Posterior cingulate gyrus (tissue), 11 donors: ENCODE measurements around the gene AKIRIN1.
"Not testable (repeated sequence)": the region's sequence is repeated elsewhere in the genome, so short reads cannot be mapped to it uniquely, and the experiment has no call there.

Experiments used
- DNase-seq, 10 donors: peaks; one replicate each; pipeline versions ENCODE4 v3.0.0 to v3.0.0-alpha.2; 2020 to 2021; ENCODE audit warnings: mixed read lengths in 3 of 10
- intact Hi-C: fragments of 100-400 bp; cut with DNase I; formaldehyde crosslinking; loops from one replicate; pipeline ENCODE4 v1.15.1; 2023

AKIRIN1 gene

DNA sequence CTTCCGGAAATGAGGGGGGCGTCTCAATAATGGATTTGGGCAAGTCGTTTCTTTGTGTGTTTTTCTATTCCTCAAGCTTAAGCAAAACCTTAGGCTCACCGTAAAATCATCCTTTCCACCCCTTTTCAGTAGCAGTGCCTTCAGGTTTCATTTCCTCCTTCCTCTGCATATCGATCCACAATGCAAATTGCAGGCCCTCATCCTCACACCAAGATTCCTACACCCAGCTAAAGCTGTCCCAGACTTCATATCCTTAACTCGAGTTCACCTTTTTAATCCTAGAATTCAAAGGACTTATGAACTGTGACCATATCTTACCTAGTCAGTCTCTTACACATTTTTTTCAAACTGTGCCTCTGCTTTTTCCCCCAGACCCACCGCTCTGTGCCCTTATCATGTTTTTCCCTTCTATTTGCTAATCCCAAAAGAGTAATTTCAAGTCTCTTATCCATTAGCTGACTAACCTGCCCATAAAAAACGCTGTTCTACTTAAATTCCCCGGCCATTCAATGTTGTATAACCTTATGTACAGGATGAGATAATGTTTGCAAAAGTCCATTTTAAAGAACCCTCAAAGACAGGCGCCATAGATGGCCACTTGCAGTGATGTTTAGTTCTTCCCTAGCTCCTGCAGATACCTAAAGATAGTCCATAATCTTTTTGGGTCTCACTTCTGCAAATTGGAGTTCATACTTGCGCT is 1.5 kb downstream of the AKIRIN1 start:
- no peak for DNase-seq
- intact Hi-C loops = loop anchor here (2.0 to 5.0 kb wide), 3 partner anchors 30 to 120 kb away; partner anchors contain the start of gene MYCBP

- no peak for DNase-seq
- intact Hi-C loops = loop anchor here (5.0 kb wide), 2 partner anchors 77 to 122 kb away; partner anchors contain the start of gene MYCBP
Measured at GRCh38 chr1:38994196-38994595, 3.1 kb downstream of the AKIRIN1 start.

- no peak for DNase-seq
- intact Hi-C loops = no loop called here
Measured at GRCh38 chr1:38997034-38997900, 6.2 kb downstream of the AKIRIN1 start.

DNA sequence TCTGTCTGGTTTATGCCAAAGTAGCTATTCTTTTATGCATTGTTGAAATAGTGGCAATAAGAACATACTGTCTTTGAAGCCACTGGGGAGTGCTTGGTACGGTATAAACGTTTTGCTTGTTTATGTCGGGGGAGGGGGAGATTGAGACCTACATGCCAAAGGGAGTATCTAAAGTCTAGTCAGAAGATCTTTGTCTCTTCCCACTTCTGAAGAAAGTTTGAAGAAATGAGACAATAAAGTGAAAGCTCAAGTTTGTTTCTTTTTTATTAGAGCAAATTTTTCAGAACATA is 6.8 kb downstream of the AKIRIN1 start:
- intact Hi-C loops = no loop called here
- DNase-seq = no peak

DNA sequence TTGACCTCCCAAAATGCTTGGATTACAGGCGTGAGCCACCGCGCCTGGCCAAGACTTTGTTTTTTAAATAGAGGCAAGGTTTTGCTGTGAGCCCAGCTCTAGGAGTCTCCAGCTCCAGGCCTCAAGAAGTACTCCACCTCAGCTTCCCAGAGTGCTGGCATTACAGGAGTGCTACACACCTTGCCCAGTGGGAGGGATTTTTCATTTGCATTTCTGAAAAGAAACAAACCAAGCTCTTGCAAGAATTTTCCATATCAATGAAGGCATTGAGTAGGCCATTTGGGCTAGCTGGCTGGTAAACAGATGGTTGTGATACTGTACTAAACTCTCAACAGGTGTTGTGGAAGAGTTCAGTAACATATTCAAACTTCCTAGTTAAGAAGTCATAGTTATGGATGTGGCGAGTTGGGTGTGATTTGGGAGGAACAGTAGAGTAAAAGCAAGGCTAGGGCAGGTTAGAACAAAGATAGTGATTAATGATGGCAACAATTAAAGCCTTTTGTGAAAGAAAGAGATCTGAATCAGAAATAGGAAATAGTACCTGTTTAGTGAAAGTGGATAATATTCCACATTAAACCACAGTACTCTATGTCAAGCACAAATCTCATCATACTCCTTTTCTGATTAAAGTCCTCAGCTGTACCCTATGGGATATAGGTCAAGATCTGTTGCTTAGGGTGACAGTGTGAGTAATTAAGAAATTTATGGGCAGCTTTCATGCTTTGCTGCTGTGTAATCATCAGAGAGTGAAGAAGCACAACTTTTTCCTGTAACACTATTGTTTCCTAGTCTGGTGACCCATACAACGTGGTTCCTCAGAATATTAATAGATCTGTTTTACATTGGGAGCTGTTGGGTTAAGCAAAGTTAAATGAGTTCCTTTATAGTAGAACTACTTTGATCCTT is 10.7 kb downstream of the AKIRIN1 start:
- no peak for DNase-seq
- intact Hi-C loops = no loop called here

- no peak for DNase-seq
- intact Hi-C loops = no loop called here
Measured at GRCh38 chr1:39003281-39003680, 12.2 kb downstream of the AKIRIN1 start.

DNA sequence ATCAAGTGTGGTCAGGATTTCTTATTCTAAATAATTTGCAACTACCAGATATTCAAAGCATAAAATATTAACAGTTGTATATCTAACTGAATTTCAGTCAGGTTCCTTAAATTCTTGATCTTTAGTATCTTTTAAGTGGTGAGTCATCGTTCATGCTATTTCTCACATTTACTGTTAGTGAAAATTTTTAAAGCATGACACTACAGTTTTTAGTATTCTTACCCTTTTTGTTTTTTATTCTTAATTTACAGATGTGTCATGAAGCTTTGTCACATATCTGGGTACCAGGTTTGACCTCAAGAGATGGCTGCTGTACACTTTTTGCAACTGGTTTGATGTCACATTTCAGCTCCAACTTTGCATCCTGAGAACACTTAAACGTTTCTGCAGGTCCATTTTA is 12.7 kb downstream of the AKIRIN1 start:
- intact Hi-C loops = no loop called here
- DNase-seq = no peak

DNA sequence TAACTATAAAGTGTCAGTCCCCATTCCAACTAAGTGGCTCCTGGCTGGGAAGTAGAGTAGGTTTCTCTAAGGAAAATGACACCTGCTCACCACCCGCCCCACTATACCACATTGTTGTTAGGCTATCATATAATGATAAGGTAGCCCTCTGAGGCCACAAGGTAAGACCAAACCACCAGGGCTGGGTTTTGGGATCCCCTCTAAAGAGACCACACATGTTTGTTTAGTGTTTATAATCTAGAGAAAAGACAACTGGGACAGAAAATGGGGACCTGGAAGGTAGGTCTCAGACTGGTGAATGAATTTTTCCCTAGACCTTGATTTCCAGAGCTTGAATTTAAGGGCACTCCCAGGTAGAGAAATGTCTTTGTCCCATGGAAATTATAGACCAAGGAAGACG is 15.2 kb downstream of the AKIRIN1 start:
- no peak for DNase-seq
- intact Hi-C loops = no loop called here

GRCh38 chr1:39006726-39007645 is 15.9 kb downstream of the AKIRIN1 start:
- intact Hi-C loops = no loop called here
- DNase-seq = peak in 1 of 10 donors; percentile 43

GRCh38 chr1:39014956-39015355 is 23.9 kb downstream of the AKIRIN1 start:
- intact Hi-C loops = not testable (repeated sequence)

DNA sequence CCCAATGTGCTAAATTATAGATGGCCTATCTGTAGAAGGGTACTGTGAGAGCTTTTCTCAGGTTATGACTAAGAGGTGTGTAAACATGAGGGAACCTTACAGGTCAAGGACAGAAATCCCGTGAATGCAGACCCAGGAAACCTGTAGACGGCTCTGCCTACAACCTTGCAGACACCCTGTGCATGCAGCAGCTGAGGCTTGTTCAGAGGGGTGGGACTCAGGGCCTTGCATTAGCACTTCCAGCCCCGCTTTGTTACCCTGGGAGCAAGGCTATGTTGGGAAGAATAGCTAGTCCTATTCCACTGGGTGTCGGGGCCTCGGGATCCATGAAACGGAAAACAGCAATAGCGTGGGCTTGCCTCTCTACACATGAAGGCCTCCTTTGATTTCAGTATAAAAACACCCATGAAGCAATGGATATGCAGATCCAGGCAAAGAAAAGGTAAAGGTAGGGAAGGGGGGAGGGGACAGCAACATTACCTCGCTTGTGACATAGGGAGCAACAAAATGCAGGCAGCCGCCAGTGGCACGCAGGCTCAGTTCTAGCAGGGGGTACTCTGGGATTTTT is 25.6 kb downstream of the AKIRIN1 start:
- DNase-seq = no peak
- intact Hi-C loops = no loop called here

More at GRCh38 chr1:39014956-39015355, 23.9 kb downstream of the AKIRIN1 start:
- DNase-seq = peak in 1 of 10 donors; percentile 65

GRCh38 chr1:39017266-39017665 is 26.2 kb downstream of the AKIRIN1 start:
- intact Hi-C loops = no loop called here

DNA sequence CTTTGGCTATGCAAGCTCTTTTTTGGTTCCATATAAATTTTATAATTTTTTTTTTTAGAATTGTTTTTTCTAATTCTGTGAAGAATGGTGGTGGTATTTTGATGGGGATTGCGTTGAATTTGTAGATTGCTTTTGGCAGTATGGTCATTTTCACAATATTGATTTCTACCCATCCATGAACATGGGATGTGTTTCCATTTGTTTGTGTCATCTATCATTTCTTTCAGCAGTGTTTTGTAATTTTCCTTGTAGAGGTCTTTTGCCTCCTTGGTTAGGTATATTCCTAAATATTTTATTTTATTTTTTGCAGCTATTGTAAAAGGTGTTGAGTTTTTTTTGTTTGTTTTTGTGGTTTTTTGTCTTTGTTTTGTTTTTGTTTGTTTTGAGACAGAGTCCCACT is 29.4 kb downstream of the AKIRIN1 start:
- intact Hi-C loops, DNase-seq: not testable (repeated sequence)

More at GRCh38 chr1:39017266-39017665, 26.2 kb downstream of the AKIRIN1 start:
- no peak for DNase-seq

- DNase-seq = no peak
- intact Hi-C loops = no loop called here
Measured at GRCh38 chr1:39021426-39021825, 30.4 kb downstream of the AKIRIN1 start.

GRCh38 chr1:39023140-39023539 is 32.1 kb downstream of the AKIRIN1 start:
- intact Hi-C loops = loop anchor here (2.0 kb wide), 1 partner anchor 30 kb away; no protein-coding TSS in a partner anchor
- no peak for DNase-seq

- DNase-seq = peak; percentile 77 to 98 (median 91)
- intact Hi-C loops = loop anchor here (5.0 kb wide), 1 partner anchor 56 kb away; no protein-coding TSS in a partner anchor
Measured at GRCh38 chr1:39026051-39026865, 35.2 kb downstream of the AKIRIN1 start, which contains the start of gene NDUFS5. NDUFS5 (plus strand) TSS chr1:39026350; CDS start chr1:39028725, 2,375 bp downstream.

DNA sequence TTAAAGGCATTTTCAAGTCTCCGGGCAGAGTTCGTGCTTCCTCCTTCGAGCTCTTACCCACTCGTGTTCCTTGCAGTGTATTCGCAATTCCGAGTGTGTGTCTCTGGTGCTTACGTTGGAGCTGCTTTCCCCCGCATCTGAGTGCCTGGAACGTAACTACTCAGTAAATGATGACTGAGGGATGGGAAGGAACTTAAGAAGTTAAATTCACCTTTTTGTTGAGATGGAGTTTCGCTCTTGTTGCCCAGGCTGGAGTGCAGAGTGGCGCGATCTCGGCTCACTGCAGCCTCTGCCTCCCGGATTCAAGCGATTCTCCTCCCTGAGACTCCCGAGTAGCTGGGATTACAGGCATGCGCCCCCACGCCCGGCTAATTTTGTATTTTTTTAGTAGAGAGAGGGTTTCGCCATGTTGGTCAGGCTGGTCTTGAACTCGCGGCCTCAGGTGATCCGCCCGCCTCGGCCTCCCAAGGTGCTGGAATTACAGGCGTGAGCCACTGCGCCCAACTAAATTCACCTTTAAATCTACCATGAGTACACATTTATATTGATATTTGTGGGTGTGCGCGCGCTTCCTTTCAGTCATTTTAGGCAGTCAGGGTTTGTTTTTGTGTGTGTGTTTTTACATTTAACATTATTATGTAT is 35.9 kb downstream of the AKIRIN1 start:
- DNase-seq = no peak
- intact Hi-C loops = loop anchor here (5.0 kb wide), 1 partner anchor 55 kb away; no protein-coding TSS in a partner anchor
